Cardiac fibroblast (primary cell): Measurements from ENCODE around the gene LRRC61.
"Not testable (repeated sequence)": the region's sequence is repeated elsewhere in the genome, so short reads cannot be mapped to it uniquely, and the experiment has no call there.

Source experiments
- DNase-seq, 2 donors: peaks; one replicate each; pipeline versions ENCODE4 v3.0.0 to v3.0.0-alpha.2; 2010; ENCODE audit warnings: low read depth in 2 of 2
- H3K4me3 ChIP-seq, 2 donors: replicated peaks in 1 of 2; 1 replicate in 1 of 2; 2 replicates in 1 of 2; pipeline ENCODE4 v1.5.1; 2011; ENCODE audit warnings: low read depth in 2 of 2, low read length in 2 of 2, mild to moderate bottlenecking in 2 of 2, moderate library complexity in 1 of 2
- CTCF ChIP-seq: IDR thresholded peaks from one replicate; pipeline ENCODE4 v1.5.1; 2011; ENCODE audit warnings: low read depth, mild to moderate bottlenecking, low read length, inconsistent platforms

The LRRC61 gene

DNA sequence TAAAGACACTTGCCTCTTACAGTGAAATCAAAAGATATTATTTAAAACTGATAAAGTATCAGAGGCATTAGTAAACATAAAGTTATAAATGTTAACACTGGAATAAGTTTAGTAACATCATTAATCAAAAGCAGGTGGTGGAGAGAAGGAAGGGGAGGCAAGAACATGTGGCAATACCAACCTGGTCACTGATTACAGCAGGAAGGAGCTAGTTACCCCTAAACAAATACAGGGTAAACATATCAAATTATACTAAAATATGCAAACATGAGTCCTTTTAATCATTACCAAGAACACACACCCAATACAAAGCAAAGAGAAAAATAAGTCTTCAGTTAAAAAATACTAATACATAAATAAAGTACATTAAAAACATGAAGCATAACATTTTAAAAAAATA lies 25.2 kb upstream of the LRRC61 start:
- DNase-seq: not testable (repeated sequence)

GRCh38 chr7:150302908-150303310 lies 20.2 kb upstream of the LRRC61 start:
- not testable (repeated sequence) for H3K4me3 ChIP-seq
- peak; percentile 30 to 56 for DNase-seq

More for the DNA sequence above, 25.2 kb upstream of the LRRC61 start:
- not testable (repeated sequence) for H3K4me3 ChIP-seq

GRCh38 chr7:150304499-150305258 lies 18.5 kb upstream of the LRRC61 start:
- H3K4me3 ChIP-seq: not testable (repeated sequence)
- peak in 1 of 2 donors; percentile 30 for DNase-seq

DNA sequence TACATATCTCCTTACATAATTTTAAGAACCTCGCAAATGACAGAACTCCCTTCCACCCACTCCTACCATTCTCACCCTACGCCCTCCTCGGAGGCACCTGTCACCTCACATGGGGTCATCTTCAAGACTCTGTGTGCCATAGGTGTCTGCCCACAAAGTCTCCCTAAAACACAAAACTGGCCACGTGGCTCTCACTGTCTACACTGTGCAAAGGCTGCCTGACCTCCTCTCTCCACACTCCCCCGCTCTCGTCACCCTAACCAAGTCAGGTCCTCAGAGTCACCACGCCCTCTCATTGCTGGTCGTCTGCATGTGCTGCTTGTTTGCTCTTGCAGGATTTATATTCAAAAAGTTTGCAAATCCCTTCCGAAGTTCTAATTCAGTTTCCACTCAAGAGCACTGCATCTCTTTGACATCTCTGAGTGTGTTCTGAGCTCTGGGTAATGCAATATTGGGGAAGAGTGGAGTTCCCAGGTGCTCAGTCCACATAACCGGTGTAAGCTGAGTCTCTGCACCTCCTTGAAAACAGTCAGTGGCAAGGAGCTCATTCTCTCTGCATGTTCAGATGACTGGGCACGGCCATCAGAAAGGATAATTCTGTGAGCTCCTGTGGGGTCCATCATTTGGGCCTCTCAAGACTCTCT lies 17.8 kb upstream of the LRRC61 start:
- not testable (repeated sequence) for H3K4me3 ChIP-seq, DNase-seq

DNA sequence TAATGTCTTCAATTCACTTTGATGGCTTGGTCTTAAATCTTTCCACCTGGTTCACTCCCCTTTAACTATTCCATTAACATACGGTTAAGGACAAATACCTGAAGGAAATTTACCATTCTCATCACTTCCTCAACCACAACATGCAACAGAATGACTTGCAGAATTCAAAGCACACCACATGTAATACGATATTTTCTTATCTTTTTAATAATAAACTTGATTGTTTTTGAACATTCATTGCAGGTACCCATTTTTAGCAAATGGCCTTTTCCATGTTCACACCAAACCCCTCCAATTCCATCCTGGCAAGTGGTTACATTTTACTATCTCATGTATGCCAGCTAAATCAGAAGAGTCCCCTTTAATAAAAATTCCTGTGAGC lies 17.3 kb upstream of the LRRC61 start:
- H3K4me3 ChIP-seq, DNase-seq: not testable (repeated sequence)

DNA sequence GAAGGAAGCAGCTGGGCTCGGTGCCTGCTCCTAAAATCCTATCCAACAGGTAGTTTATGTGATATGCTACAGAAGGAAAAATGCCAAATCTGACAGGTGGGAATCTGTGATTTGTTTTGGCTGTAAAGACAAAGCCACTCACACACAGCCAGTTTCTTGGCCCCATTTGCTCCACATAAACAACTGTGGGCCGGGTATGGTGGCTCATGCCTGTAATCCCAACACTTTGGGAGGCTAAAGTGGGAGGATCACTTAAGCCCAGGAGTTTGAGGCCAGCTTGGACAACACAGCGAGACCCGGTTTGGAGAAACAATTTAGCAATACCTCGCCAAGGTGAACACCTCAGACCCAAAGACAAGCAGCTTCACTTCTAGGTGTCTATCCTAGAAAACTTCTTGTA lies 16.8 kb upstream of the LRRC61 start:
- not testable (repeated sequence) for DNase-seq, H3K4me3 ChIP-seq

GRCh38 chr7:150307129-150307528 lies 16.0 kb upstream of the LRRC61 start:
- H3K4me3 ChIP-seq: no peak overlapping the region
- no peak for DNase-seq
- TF ChIP-seq CTCF: no peak

DNA sequence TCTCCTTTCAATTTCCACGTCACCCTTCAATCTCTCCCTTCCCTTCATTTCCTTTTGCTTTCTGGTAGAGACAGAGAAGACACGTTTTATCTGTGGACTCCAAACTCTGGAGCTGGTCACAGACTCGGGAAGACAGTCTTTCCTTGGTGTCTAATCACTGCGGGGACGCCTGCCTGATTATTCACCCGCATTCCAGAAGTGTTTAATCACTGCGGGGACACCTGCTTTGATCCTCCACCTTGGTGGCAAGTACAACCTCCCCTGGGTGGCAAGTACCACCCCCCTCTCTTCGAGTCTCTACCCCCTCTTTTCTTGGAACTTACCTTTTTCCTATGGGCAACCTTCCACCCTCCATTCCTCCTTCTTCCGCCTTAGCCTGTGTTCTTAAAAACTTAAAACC lies 15.3 kb upstream of the LRRC61 start:
- no peak for DNase-seq
- no peak for TF ChIP-seq CTCF
- no peak overlapping the region for H3K4me3 ChIP-seq

GRCh38 chr7:150308575-150308974 lies 14.6 kb upstream of the LRRC61 start:
- H3K4me3 ChIP-seq: no peak overlapping the region
- no peak for DNase-seq
- no peak for TF ChIP-seq CTCF

DNA sequence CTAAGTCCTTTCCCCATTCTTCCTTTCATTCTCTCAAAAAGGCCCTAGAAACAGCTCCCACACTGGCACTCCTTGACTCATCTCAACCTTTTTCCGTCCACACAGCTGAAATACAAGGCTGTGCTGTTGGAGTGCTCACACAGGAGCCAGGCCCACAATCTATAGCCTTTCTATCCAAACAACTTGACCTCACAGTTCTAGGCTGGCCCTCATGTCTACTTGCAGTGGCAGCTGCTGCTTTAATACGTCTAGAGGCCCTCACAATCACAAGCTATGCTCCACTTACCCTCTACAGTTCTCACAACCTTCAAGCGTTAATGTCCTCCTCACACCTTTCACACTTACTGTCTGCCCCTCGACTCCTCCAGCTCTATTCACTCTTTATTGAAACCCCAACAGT lies 12.0 kb upstream of the LRRC61 start:
- no peak overlapping the region for H3K4me3 ChIP-seq
- DNase-seq: no peak
- no peak for TF ChIP-seq CTCF
